Embryonic facial prominence (tissue), 1 donor: ENCODE results near the gene ZBTB17.

Experiments used
- DNase-seq: peaks from one replicate; pipeline ENCODE4 v3.0.0-alpha.2; 2016; ENCODE audit errors: extremely low spot score

The ZBTB17 gene

DNA sequence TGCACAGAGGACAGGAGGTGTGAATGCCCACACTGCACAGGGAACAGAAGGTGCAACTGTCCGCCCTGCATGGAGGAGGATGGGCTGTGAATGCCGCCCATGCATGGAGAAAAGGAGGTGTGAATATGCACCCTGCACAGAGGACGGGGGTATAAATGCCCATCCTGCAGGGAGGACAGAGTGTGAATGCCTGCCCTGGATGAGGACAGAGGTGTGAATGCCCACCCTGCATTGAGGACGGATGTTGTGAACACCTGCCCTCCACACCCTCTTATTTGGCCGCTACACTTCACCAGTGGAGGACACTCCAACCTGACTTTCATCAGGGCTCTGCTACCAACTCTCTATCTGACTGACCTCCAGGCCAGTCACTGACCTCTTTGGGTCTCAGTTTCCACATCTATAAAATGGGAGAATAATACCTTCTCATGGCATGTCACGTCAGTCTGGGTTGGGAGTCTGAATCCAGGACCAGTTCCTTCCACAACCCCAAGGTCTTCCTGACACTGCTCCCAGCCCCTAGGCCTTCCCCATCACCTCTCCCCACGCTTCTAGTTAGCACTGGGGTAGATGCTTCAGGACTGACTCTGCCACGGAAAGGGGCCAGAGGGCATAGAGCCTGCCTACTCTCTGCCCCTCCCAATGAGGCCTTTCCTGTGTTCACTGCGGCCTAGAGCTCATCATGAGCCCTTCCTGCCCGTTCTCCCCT is 28.4 kb downstream of the ZBTB17 start:
- no peak for DNase-seq

GRCh38 chr1:15946571-15947381 is 29.1 kb downstream of the ZBTB17 start:
- DNase-seq = no peak

- no peak for DNase-seq
These were observed 30.0 kb downstream of the ZBTB17 start for GRCh38 chr1:15945832-15946448.

GRCh38 chr1:15945011-15945831 is 30.7 kb downstream of the ZBTB17 start:
- no peak for DNase-seq

GRCh38 chr1:15944308-15945010 is 31.4 kb downstream of the ZBTB17 start:
- no peak for DNase-seq

DNA sequence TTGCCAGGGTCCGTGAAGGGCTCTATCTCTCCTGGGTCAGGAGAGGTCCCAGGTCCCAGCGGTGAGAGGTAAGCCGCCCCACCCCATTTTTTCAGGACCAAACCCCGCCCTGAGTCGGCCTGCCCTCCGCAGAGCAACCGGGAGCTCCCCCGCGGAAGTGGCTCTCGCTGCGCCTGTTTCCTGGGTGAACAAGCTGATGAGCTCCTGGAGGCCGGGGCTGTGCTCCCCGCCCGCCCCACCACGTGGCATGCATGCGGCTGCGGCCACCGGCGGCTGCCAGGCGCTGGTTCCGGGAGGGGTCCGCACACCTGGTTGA is 32.0 kb downstream of the ZBTB17 start:
- no peak for DNase-seq

GRCh38 chr1:15943328-15943991 is 32.4 kb downstream of the ZBTB17 start:
- no peak for DNase-seq

DNA sequence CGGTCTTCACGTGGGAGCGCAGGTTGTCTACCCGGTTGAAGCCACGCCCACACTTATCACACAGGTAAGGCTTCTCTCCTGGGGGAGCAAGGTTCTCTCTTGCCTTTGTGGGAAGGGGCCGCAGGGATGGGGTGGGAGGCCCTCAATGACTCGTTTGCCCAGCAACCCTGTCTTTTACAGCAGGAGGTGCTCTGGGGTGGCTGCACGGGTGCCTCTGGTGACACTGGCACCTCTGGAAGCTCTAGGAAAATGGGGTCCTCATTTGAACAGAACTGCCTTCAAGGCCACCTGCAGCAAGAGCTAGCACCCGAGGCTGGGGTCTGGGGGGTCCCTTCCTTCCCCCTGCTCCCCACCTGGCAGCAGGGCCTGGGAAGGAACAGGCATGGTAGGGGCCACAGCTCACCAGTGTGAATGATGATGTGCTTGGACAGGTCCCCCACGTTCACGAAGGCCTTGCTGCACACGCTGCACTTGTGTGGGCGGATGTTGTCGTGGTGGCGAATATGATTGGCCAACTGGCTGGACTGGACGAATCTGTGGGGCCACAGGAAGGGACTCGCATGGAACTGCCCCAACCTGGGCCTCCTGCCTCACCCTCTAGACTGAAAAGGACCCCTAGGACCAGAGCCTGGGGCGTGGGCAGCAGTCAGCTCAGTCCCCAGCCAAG is 33.1 kb downstream of the ZBTB17 start:
- DNase-seq = no peak

DNA sequence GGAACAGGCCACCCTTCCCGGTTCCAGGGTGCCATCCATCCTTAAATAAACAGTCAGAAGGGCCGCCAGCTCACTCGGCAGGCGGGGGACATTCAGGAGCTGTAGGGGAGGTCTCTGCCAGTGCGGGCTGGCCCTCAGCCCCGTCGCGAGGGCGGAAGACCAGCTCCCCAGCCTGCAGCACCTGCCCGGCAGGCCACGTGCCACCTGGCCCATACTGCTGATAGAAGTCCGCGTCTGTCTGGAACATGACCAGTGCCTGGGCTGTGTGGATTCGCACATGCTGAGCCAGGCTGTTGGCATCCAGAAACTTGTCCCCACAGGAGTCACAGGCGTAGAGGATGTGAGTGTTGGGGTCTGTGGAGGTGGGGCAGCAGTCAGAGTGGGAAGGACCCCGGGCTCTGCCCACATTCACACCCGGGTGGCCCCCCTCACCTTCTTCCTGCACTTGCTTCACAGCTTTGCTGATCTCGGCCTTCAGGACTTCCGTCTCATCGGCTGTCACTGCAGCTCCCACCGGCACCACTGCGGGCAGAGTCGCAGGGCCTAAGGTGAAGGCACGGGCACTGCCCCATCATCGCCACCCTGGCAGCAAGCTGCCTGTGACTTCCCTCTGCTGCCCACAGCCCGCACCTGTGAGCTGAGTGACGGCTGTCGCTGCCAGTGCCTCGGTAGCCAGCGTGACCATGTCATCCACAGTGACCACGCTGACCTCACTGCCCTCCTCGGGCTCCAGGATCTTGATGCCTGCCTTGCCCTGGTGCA is 33.8 kb downstream of the ZBTB17 start:
- DNase-seq = no peak

- no peak for DNase-seq
These were observed 34.7 kb downstream of the ZBTB17 start for GRCh38 chr1:15941044-15941840.

DNA sequence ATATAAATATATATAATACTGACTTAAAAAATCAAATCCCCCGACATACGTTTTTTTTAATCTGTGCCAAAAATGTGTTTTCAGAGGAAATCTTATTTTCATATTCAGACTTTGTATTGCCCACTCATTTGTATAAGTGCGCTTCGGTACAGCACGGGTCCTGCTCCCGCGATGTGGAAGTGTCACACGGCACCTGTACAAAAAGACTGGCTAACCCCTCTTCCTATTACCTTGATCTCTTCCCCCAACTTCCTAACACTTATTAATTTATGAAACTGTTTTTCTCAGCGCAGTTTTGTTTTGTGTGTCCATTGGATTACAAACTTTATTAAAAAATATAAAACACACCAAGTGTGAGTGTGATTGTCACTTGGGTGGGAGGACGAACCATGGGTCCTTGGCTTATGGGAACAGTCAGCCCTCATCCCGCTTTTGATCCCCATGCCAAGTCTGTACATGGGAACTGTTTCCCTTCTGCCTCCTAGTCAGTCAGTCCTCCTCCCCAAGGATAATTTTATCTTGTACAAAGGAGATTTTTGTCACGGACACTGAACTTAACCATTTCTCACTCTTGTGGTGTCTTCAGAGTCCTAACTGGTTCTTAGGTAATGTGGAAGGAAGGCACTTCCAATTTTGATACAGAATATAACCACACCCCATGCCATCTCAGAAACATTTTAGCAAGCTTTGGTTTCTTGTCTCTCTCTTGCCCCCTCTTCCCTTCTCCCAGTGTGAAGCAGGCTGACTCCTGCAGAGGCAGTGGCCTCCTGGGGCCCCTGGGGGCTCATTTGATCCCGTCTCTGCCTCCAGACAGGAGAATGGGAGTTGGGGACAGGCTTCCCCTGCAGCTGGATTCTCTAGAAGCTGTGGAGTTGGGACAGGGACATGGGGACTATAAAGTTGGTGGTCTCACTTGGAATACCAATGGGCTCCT is 35.5 kb downstream of the ZBTB17 start:
- DNase-seq = no peak

DNA sequence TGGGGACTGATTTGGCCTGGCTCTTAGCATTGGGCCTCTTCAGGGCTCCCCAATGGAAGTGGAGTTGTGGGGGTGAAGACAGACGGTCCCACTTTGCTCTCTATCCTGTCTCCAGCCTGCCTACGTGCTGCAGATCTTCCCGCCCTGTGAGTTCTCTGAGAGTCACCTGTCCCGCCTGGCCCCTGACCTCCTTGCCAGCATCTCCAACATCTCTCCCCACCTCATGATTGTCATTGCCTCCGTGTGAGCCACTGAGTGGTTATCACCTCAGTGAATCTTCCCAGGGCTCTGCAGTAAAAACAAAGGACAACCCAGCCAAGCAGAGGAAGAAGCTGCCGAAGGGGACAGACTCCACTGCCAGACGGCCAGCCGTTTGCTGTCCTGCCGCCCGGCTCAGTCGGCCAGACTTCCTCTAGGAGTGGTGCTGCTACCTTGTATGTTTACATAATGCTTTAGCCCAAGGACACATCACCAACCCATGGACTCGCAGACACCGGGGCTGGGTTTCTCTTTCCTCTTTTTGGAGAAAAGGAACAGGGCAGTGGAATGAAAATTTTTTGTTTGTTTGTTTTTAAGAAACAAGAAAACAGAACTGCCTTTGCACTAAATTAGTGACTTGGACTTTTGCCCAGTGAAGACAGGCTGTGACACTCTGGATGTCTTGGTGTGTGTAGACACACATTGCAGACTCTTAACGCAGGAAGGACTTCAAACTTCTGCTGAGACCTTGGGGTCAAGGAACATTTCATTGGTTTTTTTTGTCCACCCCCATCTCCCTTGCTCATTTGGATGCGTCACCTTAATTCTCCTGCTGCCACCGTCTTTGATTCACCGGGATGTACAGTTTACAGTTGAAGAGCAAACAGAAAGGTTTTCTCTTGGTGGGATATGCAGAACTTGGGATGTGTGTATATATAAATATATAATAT is 36.5 kb downstream of the ZBTB17 start:
- DNase-seq = no peak

DNA sequence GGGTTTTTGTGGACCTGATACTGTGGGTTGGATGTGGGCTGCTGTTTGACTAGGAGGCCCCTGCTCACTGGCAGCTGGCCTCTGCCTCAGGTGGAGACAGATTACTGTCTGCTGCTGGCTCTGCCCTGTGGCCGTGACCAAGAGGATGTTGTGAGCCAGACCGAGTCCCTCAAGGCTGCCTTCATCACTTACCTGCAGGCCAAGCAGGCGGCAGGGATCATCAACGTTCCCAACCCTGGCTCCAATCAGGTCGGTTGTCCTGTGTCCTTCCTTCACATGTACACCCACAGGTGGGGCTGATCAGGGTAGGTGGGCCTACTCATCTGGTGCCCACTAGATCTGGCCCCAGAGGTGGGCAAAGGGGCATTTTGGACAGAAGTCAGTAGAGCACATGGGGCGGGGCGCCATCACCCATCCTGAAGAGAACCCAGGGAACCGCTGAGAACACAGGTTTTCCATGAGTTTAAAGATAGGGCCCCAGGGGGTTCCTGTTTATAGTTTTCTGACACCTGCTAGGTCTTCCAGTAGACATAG is 37.2 kb downstream of the ZBTB17 start:
- DNase-seq = no peak

DNA sequence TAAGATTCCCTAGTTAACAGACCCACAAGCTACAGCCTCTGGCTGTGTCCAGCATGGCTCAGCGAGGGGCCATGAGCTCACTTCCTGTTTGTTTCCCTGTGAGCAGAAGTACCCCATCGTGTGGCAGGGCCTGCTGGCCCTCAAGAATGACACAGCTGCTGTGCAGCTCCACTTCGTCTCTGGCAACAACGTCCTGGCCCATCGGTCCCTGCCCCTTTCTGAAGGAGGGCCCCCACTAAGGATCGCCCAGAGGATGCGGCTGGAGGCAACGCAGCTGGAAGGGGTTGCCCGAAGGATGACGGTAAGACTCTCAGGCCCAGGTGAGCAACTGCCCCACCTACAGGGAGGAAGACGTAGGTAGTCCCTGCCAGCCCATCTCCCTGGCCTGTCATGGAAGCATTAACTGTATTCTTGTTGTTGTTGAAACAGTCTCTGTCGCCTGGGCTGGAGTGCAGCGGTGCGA is 38.2 kb downstream of the ZBTB17 start:
- DNase-seq = no peak

- no peak for DNase-seq
These were observed 38.8 kb downstream of the ZBTB17 start for GRCh38 chr1:15937146-15937545.

DNA sequence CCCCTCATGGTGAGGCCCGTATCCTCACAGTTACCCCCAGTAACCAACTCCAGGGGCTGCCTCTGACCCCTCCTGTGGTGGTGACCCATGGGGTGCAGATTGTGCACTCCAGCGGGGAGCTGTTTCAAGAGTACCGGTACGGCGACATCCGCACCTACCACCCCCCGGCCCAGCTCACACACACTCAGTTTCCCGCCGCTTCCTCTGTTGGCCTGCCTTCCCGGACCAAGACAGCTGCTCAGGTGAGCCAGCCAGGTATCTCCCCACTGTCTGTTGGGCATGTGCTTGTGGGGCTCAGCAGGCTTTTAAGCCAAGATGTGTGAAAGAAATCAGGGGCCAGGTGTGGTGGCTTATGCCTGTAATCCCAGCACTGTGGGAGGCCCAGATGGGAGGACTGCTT is 39.9 kb downstream of the ZBTB17 start:
- no peak for DNase-seq
